GM21737 (cell line): ENCODE measurements around the gene COG3.

Experiments used
- ATAC-seq: cut with Tn5 transposase; IDR thresholded peaks from one replicate; pipeline ENCODE4 v1.9.1; 2021; ENCODE audit warnings: mild to moderate bottlenecking, moderate library complexity; ENCODE audit not compliant: unreplicated experiment

COG3 gene

DNA sequence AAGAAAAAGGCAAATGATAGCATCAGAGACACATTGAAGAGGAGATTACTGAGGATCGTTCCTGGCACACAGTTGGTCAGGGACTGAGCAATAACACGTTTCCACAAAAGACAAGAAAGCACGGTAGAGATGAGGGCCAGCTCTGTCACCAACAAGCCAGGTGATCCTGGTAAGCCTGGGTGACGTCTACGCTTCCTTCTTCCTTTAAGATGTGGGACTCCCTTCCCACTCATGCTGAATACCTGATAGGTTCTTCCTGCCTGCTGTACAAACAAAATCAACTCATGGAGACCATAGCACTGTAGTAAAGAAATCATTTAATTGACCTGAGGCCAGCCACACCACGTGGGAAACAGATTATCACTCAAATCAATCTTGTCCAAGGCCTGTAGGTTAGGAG lies 19.7 kb upstream of the COG3 start:
- ATAC-seq = no peak

DNA sequence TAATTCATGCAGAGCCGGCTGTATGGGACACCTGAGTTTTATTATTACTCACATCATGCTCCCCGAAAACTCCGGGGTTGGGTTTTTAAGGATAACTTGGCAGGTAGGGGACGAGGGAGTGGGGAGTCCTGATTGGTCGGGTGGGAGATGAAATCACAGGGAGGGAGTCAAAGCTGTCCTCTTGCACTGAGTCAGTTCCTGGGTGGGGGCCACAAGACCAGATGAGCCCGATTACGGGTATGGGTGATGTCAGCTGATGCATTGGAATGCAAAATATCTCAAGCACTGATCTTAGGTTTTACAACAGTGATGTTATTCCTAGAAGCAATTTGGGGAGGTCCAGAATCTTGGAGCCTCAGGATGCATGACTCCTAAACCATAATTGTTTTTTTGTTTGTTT lies 18.6 kb upstream of the COG3 start:
- ATAC-seq = no peak

DNA sequence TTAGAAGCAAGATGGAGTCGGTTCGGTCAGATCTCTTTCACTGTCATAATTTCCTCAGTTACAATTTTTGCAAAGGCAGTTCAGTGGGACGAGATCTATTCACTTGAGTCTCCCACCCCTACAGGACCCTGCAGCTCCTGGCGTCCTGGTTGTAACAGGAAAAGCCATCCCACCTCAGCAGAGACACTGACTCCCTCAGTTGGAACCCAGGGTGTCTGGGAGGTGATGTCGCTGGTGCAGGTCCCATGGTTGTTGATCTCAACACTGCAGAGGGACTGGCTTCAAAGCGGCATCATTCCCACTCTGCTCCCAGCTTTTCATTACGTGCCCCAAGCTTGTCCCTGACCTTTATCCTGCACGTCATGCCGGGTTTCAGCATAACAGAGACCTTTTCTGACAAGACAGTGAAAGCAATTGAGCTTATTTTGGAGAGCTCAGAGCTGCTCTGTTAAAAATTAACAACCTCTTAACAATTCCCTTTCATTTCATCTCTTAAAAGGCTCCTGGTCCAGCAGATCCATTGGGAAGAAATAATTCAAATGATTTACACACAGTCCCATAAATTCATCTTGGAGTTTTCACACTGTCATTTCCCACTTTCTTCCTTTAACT lies 17.6 kb upstream of the COG3 start:
- no peak for ATAC-seq

DNA sequence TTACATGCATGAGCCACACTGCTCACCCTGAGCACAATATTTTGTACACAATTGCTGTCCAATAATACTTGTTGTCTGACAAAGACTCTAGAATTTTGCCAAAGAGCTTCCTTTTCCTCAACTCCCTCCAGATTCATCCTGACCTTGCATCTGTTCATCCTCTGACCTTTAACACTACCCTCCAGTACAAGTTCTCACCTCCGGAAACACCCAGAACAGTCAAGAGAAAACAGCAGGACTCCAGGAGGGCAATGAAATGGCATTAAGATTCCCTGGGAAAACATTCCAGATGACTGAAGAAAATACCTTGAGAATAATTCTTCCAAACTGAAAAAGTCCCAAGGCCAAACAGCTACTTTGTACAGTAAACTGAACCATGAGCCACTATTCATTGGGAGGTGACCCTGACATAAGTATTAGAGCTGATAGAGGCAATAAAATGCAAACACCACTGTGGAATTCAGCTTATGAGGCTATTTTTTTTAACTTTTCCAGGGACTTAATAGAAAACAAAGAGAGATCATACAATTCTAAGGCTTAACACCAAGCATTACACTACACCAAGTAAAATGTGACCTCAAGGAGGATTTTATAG lies 15.7 kb upstream of the COG3 start:
- no peak for ATAC-seq

DNA sequence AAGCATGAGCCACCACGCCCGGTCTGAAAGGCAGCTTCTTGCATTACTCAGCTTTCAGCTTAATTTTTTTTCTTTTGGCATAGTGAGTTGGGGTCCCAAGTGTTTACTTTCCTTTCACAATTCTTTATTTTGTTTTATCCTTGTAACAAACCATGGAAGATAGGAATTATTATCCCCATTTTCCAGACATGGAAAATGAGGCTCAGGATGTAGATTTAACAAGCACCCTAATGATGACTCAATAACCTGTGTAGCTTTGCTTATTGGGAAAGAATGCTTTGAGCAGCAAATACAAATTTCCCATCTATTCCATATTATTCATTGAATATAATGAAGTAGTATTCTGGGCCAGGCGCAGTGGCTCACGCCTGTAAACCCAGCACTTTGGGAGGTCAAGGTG lies 13.5 kb upstream of the COG3 start:
- ATAC-seq = no peak

DNA sequence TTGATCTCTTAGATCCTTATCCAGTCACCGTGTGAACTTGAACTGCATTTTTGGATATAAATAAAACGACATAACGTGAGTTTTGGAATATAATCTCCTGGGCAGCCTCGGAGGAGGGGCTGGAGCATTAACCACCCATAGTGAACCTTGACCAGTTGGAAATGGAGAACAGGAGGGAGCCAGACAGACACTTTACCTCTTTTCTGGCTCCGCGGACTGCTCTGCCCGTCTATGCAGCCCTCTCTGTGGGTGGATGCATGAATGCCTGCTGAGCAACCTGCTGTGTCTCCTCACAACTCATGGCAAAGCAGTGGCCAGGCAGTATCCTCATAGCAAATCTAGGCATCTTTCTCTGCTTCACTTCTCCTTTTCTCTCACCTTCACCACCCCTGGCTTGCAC lies 10.5 kb upstream of the COG3 start:
- ATAC-seq = no peak

DNA sequence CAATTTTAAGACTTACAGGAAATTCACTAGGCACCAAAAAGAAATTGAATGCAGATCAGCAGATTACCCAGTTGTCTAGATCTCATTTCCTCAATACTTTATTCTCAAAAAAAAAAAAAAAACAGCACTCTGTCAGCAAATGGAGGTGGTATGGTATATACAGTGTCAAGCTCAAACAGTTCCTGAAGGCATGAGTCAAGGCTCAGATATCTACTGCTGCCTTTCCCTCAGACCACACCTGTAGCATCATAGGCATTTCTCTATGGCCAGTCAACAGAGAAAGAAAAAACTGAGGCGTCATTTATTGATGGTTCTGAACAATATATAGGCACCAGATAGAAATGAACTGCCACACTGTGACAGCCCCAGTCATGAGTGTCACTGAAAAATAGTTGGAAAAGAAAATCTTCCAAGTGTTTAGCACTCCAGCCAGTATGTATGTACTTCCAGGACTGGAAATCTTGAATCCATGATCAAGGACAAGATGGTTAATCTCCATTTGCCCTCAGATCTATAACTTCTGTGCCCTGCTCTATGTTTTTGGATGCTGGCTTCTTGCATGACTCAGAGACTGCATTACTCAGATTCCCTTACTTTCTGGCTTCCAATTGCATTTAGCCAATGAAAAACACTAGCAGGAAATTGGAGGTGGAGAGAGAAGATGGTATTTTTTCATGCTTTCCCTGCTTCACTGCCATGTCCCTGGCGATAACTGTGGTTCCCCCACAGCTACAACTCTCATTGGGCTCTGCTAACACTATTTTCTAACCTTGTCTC lies 8.4 kb upstream of the COG3 start:
- ATAC-seq = no peak

DNA sequence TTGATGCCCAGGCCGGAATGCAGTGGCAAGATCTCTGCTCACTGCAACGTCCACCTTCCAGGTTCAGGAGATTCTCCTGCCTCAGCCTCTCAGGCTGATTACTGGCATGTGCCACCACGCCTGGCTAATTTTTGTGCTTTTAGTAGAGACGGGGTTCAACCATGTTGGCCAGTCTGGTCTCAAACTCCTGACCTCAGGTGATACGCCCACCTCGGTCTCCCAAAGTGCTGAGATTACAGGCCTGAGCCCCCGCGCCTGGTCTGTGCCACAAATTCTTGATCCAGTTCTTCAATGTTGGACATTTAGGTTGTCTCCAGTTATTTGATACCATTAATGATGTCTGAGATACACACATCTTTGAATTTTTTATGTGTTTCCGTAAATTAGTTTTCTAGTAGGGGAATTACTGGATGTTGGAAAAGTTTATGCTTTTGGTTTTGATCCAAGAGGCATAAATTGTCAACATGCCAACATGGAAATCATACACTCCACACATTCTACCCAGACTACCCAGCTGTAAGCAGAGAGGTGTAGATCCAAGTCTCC lies 525 bp upstream of the COG3 start:
- no peak for ATAC-seq

DNA sequence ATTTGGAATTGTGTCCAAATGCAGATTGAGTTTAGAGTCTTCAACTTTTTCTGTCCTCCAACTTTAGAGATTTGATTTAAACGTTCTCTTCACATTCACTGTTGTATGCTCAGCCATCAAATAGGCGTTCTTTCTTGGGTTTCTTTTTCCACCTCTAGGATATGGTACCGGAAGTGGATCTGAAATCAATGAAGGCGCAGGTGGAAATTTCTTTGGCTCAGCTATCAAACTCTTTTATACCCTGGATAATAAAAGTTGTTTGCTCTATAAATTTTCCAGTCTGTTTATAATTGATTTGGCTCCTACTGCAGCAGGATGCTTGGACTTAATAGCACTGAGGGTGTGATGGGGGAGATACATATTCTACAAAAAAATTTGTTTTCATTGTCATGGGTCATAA lies 1.6 kb downstream of the COG3 start:
- no peak for ATAC-seq

DNA sequence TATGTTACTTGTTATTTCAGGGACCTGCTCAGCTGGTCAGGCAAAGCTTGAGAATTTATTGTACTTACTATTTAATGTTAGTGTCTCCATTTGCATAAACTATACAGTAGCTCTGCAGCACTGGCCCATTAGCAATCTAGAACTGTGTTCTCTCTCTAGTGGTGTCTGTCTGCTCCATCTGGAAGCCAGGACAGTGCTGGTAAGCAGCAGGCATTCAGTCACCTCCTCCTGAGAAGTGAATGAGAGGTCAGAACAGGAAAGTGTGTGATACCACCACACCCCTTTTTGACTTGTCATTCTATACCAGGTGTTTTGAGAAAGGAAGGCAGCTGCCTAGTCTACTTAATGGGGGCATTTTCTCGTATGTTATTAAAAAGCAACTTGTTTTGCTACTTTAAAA lies 3.9 kb downstream of the COG3 start:
- no peak for ATAC-seq

DNA sequence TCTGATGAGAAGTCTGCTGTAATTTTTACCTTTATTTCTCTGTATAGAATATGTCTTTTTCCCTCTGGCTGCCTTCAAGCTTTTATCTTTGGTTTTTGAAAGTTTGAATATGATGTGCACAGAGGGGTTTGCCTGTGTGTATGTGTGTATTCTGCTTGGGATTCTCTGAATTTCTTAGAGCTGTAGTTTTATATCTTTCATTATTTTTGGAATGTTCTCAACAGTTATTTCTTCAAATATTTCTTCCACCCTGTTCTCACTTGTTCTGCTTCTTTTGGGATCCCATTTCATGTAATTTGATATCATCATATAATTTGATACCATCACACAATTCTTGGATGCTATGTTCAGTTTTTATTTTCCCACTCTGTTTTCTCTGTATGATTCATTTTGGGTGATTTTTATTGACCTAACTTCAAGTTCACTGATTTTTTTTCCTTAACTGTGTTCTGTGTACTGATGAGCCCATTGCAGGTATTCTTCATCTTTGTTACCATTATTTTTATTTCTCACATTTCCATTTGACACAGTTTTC lies 7.5 kb downstream of the COG3 start:
- ATAC-seq = no peak

DNA sequence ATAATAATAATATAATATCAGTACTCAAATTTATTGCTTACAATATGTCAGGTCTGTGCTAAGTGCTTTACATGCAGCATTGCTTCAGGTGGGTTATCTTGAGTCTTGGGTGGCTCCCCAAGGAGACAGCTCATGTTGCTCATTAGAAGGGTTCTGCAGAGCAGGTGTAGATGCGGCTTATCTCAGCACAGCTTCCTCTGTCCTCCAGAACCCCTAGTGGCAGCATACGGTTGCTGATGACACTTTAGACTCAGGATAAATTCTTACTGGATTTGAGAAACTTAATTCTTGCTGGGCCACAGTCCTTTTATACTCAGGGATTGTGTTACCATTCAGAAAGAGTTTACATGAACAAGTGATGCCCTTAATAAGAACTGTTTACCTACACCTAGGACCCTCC lies 8.9 kb downstream of the COG3 start:
- ATAC-seq = no peak

DNA sequence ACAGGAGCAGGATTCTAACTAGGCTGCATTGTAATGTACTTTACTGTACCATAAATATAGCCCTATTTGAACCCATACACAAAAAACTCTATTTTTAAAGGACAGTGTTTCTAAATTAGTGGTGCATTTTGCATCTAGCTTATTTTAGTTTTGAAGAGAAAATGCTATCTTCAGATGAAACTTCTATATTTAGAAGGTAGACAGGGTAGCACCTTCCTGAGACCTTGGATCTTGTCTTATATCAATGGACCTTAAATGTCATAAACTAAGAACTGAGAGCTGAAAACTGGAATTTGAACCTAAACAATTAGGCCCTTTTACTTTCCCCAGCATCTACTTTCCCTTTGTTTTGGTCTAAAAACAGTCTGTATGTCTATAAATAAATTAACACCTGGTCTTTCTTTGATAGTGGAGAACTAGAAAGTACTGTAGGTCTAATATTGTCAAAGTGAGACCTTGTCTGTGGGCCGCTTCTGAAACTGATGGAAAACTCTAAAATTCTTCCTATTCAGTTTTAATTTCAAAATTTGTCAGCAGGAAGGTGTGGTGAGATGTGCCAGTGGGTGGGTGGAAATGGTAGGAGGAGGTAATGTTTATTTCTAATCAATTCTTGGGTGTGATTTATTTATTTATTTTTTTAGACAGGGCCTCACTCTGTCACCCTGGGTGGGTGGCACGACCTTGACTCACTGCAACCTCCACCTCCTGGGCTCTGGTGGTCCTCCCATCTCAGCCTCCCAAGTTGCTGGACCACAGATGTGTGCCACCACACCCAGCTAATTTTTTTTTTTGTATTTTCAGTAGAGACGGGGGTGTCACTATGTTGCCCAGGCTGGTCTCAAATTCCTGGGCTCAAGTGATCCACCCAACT lies 10.1 kb downstream of the COG3 start:
- ATAC-seq = no peak

DNA sequence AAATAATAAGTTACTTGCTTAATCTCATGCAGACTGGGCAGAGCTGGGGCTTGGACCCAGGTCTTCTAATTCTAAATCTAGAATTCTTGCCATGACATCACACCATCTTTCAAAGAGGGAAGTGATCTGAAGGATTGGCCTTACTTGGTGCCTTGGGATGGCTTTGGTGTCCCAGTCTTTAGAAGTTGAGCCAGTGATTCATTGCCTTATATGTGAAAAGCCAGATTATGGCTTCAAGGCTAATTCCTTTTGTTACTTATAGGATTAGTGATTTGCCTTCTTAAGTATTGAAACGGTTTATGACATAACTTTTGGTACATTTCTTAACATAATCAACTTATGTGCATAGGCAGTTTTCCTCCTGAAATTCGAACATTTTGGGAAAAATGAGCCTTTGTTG lies 14.9 kb downstream of the COG3 start:
- ATAC-seq = no peak

DNA sequence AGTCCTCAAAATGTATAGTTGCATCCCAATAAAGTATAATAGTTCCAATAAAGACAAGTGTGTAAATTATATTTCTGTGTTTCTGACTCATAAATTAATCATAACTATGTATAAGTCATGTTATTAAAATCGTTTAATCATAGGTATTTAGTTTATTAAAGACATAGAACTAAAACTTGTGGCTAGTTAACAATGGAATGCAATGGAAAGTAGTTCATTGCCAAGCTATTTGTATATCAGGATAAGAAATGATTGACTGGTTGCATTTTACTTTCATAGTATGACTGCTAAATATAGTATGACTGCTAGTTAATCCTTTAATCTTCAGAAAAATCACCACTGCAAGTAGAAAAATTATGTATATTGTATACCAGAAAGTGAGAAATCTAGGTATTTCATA lies 16.9 kb downstream of the COG3 start:
- no peak for ATAC-seq

DNA sequence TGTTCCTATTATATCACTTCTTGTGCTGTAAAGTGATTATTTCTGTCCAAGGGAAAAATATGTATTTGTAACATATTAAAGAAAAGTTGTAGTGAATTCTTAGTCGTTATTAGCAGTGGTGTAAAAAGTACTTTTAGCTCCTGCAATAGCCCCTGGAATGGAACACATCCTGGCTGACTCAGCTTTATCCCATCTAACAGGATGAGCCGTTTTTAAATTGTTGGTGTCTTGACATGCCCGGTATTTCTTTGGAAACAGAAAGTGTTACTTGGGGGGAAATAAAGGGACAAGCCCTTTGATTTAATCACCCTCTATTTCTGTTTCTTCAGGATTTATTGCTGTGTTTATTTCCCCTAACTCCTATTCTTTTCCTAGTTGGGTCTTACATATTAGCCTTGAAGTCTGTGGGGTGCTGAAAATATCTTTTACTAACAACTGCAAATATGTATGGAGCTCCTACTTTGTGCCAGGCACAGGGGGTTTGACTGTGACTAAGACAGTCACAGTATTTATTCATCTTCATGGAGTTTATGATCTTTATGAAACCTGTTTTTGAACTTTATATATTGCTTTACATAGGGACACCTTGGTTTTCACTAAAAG lies 17.9 kb downstream of the COG3 start:
- no peak for ATAC-seq

DNA sequence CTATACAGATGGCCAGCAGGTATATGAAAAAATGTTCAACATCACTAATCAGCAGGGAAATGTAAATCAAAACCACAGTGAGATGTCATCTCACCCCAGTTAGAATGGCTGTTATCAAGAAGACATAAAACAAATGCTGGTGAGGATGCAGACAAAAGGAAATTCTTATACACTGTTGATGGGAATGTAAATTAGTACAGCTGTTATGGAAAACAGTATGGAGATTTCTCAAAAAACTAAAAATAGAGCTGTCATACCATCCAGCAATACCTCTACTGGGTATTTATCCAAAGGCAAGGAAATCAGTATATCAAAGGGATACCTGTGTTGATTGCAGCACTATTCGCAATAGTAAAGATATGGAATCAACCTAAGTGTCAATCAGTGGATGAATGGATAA lies 22.9 kb downstream of the COG3 start:
- no peak for ATAC-seq

DNA sequence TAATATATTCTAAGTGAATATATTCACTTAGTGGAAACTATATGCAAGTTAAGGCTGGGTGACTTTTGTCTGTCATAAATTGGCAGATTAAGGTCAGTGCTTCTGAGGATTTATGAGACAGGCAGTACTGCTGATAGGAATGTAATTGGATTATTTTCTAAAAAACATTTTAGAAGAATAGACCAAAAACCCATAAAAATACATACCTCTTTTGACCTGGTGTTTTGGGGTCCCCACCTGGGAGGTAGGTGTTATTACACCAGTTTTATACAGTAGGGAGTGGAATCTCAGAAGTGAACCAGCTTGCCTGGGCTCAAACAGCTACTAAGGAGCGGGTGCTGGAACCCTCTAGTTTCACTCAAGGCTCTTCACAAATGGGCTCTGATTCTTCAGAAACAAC lies 25.3 kb downstream of the COG3 start:
- no peak for ATAC-seq

DNA sequence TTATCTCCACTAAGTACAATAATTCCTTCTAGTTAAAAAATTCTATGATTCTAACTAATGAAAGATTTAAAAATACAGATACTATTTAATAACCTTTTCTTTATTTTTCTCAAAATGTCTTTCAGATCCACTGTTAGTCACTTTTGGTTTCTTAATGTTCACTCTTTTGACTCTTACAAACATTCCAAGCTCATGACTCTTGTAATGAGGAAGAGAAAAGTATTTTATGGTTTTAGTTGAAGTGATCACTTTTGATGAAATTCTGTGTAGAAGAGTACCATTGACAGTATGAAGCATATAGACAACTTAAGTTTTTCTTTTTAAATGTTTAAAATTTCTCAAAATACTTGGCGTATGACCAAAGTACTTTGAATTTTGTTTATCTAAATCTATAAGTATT lies 27.8 kb downstream of the COG3 start:
- no peak for ATAC-seq

DNA sequence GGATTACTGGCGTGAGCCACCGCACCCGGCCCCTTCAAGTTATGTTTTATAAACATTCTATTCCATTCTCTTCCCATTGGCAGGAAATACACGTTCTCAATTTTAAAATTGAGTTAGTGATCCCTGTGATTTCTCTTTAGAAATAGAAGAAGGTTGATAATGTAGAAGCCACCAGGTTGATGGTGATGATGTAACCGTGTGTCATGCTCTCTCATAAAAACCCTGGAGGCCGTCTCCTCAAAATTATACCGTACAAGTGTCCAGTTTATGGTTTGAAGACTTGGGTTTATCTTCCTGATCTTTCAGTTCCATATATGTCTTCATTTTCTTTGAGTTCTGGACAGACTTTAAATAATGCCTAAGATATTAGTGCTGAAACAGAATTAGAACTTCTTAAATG lies 32.2 kb downstream of the COG3 start:
- no peak for ATAC-seq
